DND-41 (cell line): ENCODE data around the gene FBXW4.

Source experiments
- ATAC-seq: fragments of 200-7000 bp; cut with Tn5 transposase; 3 replicates; pipeline ENCODE4 v1.9.1; 2021; ENCODE audit warnings: low read depth; ENCODE audit not compliant: insufficient read depth
- DNase-seq: peaks from one replicate; pipeline ENCODE4 v3.0.0-alpha.2; 2020
- H2AFZ ChIP-seq: 2 replicates; pipeline ENCODE4 v1.6.0; 2012; ENCODE audit warnings: low read depth, low read length
- H3K27ac ChIP-seq: 2 replicates; pipeline ENCODE4 v1.5.1; 2012; ENCODE audit warnings: low read length, inconsistent platforms
- H3K27me3 ChIP-seq: fragments of 200-600 bp; sonication (generic); 2 replicates; pipeline ENCODE4 v1.6.0; 2012; ENCODE audit warnings: low read length, mild to moderate bottlenecking, inconsistent platforms; ENCODE audit not compliant: insufficient read depth, poor library complexity
- H3K36me3 ChIP-seq: 2 replicates; pipeline ENCODE4 v1.5.1; 2012; ENCODE audit warnings: low read length, inconsistent platforms; ENCODE audit not compliant: insufficient read depth
- H3K4me1 ChIP-seq: 2 replicates; pipeline ENCODE4 v1.5.1; 2012; ENCODE audit warnings: mild to moderate bottlenecking, low read length; ENCODE audit not compliant: insufficient read depth
- H3K4me2 ChIP-seq: 2 replicates; pipeline ENCODE4 v1.6.0; 2012; ENCODE audit warnings: mild to moderate bottlenecking, moderate library complexity, low read length, inconsistent platforms; ENCODE audit not compliant: insufficient read depth
- H3K4me3 ChIP-seq, 2 experiments: fragments of 200-600 bp in 1 of 2; shearing (Covaris generic) in 1 of 2; 2 replicates each; pipeline ENCODE4 v1.5.1; 2012 to 2016; ENCODE audit warnings: inconsistent platforms in 2 of 2, low read length in 2 of 2, mild to moderate bottlenecking in 2 of 2, low read depth in 1 of 2, moderate library complexity in 1 of 2
- H3K79me2 ChIP-seq: 2 replicates; pipeline ENCODE4 v1.6.0; 2012; ENCODE audit warnings: low read length, inconsistent platforms; ENCODE audit not compliant: insufficient read depth
- H3K9ac ChIP-seq: 2 replicates; pipeline ENCODE4 v1.6.0; 2012; ENCODE audit warnings: low read depth, mild to moderate bottlenecking, inconsistent platforms, low read length, moderate library complexity
- H3K9me3 ChIP-seq: 2 replicates; pipeline ENCODE4 v1.5.1; 2012; ENCODE audit warnings: low read length, moderate library complexity, mild to moderate bottlenecking, inconsistent platforms; ENCODE audit not compliant: insufficient read depth, severe bottlenecking
- H4K20me1 ChIP-seq: 2 replicates; pipeline ENCODE4 v1.6.0; 2012; ENCODE audit warnings: low read length; ENCODE audit not compliant: insufficient read depth
- CTCF ChIP-seq: IDR thresholded peaks from 2 replicates; pipeline ENCODE4 v1.5.1; 2012; ENCODE audit warnings: borderline replicate concordance, low read length, moderate library complexity, mild to moderate bottlenecking; ENCODE audit not compliant: poor library complexity, severe bottlenecking; ENCODE audit errors: extremely low read depth
- EZH2 ChIP-seq: IDR thresholded peaks from 3 replicates; pipeline ENCODE4 v1.6.1; 2012; ENCODE audit warnings: borderline replicate concordance, low read depth, mild to moderate bottlenecking, moderate library complexity, low read length, inconsistent platforms; ENCODE audit not compliant: severe bottlenecking

The FBXW4 gene

GRCh38 chr10:101587725-101588653, 107.0 kb downstream of the FBXW4 start, which contains the start of the genes DPCD and POLL:
TSS of gene DPCD (plus strand) at chr10:101588321. CDS start at chr10:101588337, 16 bp downstream.
TSS of gene POLL (minus strand) at chr10:101588257. CDS start at chr10:101587360, 897 bp downstream.
- Histone ChIP-seq H3K4me2 (peak within 1 kb of the TSS; percentile 90), H3K27me3 (no peaks in the 10 kb centered on the region), H2AFZ (peak within 1 kb of the TSS; percentile 80), H3K36me3 (peaks cover 22% of the 10 kb centered on the region), H3K4me3 (peak within 1 kb of the TSS; percentile 54 to 82), H3K9ac (peak within 1 kb of the TSS; percentile 65), H4K20me1 (no peaks in the 10 kb centered on the region), H3K4me1 (peaks cover 26% of the 10 kb centered on the region), H3K9me3 (no peaks in the 10 kb centered on the region), H3K79me2 (peaks cover 10% of the 10 kb centered on the region), H3K27ac (peak within 1 kb of the TSS; percentile 71)
- DNase-seq (peak; percentile 91), ATAC-seq (peak; percentile 96)
- TF ChIP-seq EZH2 = no peak
- TF ChIP-seq CTCF = no peak

GRCh38 chr10:101585841-101586240, 109.1 kb downstream of the FBXW4 start:
- DNase-seq = no peak
- H3K9me3 ChIP-seq = no peaks in the 10 kb centered on the region

GRCh38 chr10:101580486-101581399, 114.2 kb downstream of the FBXW4 start:
- Histone ChIP-seq H3K79me2 (no peaks in the 10 kb centered on the region), H3K4me2 (no peak overlapping the region), H3K9me3 (no peaks in the 10 kb centered on the region), H3K4me1 (no peaks in the 10 kb centered on the region; the same call in 1 of the 2 replicates), H3K36me3 (peaks cover 44% of the 10 kb centered on the region), H3K27me3 (no peaks in the 10 kb centered on the region), H3K27ac (peak overlapping the region; percentile 34; the same call in 1 of the 2 replicates), H4K20me1 (0 out of 2 replicates have a peak, but pooled peaks cover 3% of the 10 kb centered on the region), H3K4me3 (no peak overlapping the region), H3K9ac (no peak overlapping the region), H2AFZ (no peak overlapping the region)
- no peak for TF ChIP-seq EZH2
- TF ChIP-seq CTCF = no peak
- ATAC-seq = peak; percentile 50
- DNase-seq = peak; percentile 35

More at GRCh38 chr10:101585841-101586240, 109.1 kb downstream of the FBXW4 start:
- Histone ChIP-seq H3K27ac (no peak overlapping the region), H3K27me3 (no peaks in the 10 kb centered on the region), H3K79me2 (peaks cover 10% of the 10 kb centered on the region), H4K20me1 (no peaks in the 10 kb centered on the region), H2AFZ (no peak overlapping the region), H3K4me1 (peaks cover 26% of the 10 kb centered on the region), H3K36me3 (peaks cover 28% of the 10 kb centered on the region), H3K4me3 (no peak overlapping the region), H3K9ac (no peak overlapping the region), H3K4me2 (0 out of 2 replicates have a peak overlapping the region, but pooled peaks have one; percentile 4)
- TF ChIP-seq CTCF (no peak), EZH2 (no peak)
- no peak for ATAC-seq
